Activated CD4-positive, alpha-beta T cell treated with anti-CD3 and anti-CD28 coated beads, Interleukin-2, amount 50 U/mL, for 1 hour (primary cell): Measurements from ENCODE around the gene MYO1A.

Experiments used
- DNase-seq: peaks from one replicate; pipeline ENCODE4 v3.0.0-alpha.2; 2020

The MYO1A gene

GRCh38 chr12:57012600-57013465, 37.1 kb downstream of the MYO1A start:
- no peak for DNase-seq

GRCh38 chr12:57011438-57012424, 38.2 kb downstream of the MYO1A start:
- DNase-seq: no peak

- DNase-seq: no peak
Observed at GRCh38 chr12:57010627-57011247, 39.2 kb downstream of the MYO1A start.

- no peak for DNase-seq
Observed at GRCh38 chr12:57009949-57010626, 39.8 kb downstream of the MYO1A start.

- DNase-seq: no peak
Observed at GRCh38 chr12:57008178-57008577, 41.8 kb downstream of the MYO1A start.

GRCh38 chr12:57006809-57007475, 43.0 kb downstream of the MYO1A start:
- DNase-seq: peak; percentile 19

GRCh38 chr12:57005980-57006808, 43.7 kb downstream of the MYO1A start, which contains the start of gene ZBTB39:
Gene ZBTB39 (minus strand): TSS chr12:57006546. CDS start chr12:57004917, 1,629 bp downstream.
- DNase-seq: peak; percentile 65

- DNase-seq: no peak
Observed at GRCh38 chr12:57004651-57005050, 45.3 kb downstream of the MYO1A start.

- DNase-seq: no peak
Observed at GRCh38 chr12:57003395-57003794, 46.5 kb downstream of the MYO1A start.

GRCh38 chr12:57001448-57001906, 48.5 kb downstream of the MYO1A start:
- peak; percentile 79 for DNase-seq

- no peak for DNase-seq
Observed at GRCh38 chr12:57000393-57000792, 49.5 kb downstream of the MYO1A start.

- no peak for DNase-seq
Observed at GRCh38 chr12:56999456-56999855, 50.5 kb downstream of the MYO1A start.

GRCh38 chr12:56998981-56999380, 50.9 kb downstream of the MYO1A start:
- no peak for DNase-seq

GRCh38 chr12:56998316-56998715, 51.6 kb downstream of the MYO1A start:
- no peak for DNase-seq

- no peak for DNase-seq
Observed at GRCh38 chr12:56996793-56997545, 53.0 kb downstream of the MYO1A start.

- DNase-seq: no peak
Observed at GRCh38 chr12:56995930-56996496, 53.9 kb downstream of the MYO1A start.

- DNase-seq: no peak
Observed at GRCh38 chr12:56995201-56995929, 54.6 kb downstream of the MYO1A start.

GRCh38 chr12:56994231-56994746, 55.6 kb downstream of the MYO1A start:
- no peak for DNase-seq

- no peak for DNase-seq
Observed at GRCh38 chr12:56993346-56993745, 56.6 kb downstream of the MYO1A start.
